ENCODE results near the gene NOL4L. TPM values are rescaled to one million over a fixed set of nuclear protein-coding genes. Genes with fewer than 3 reads are reported as not detected.

Gene NOL4L
- total RNA-seq, 1 donor from 2014 or later: 37.7 TPM

GRCh38 chr20:32571566-32571965 lies 13.6 kb downstream of the NOL4L start:
- H3K4me3 Mint-ChIP-seq (ENCODE audit: unreplicated experiment): no peak overlapping the region
- peaks cover 27% of the 10 kb centered on the region for H3K4me1 Mint-ChIP-seq (ENCODE audit: low read depth)
- no peak for DNase-seq (ENCODE audit: low spot score)
- no peaks in the 10 kb centered on the region for H3K9me3 Mint-ChIP-seq (ENCODE audit: low read depth)
- TF ChIP-seq CTCF (IDR thresholded peaks at IDR 0.05): no peak
- H3K27me3 Mint-ChIP-seq (ENCODE audit: low read depth): no peaks in the 10 kb centered on the region
- H3K36me3 Mint-ChIP-seq (ENCODE audit: low read depth): no peaks in the 10 kb centered on the region
- no peak overlapping the region for H3K27ac Mint-ChIP-seq (ENCODE audit: unreplicated experiment)

- H3K27ac Mint-ChIP-seq (ENCODE audit: unreplicated experiment): no peak overlapping the region
- H3K4me1 Mint-ChIP-seq (ENCODE audit: low read depth): peaks cover 27% of the 10 kb centered on the region
These were observed 14.5 kb downstream of the NOL4L start for GRCh38 chr20:32570401-32571190.

GRCh38 chr20:32569380-32570305 lies 15.5 kb downstream of the NOL4L start:
- no peaks in the 10 kb centered on the region for H3K27me3 Mint-ChIP-seq (ENCODE audit: low read depth)
- no peak for TF ChIP-seq CTCF (IDR thresholded peaks at IDR 0.05)
- no peak for DNase-seq (ENCODE audit: low spot score)
- H3K27ac Mint-ChIP-seq (ENCODE audit: unreplicated experiment): no peak overlapping the region
- no peaks in the 10 kb centered on the region for H3K36me3 Mint-ChIP-seq (ENCODE audit: low read depth)
- H3K4me1 Mint-ChIP-seq (ENCODE audit: low read depth): peaks cover 27% of the 10 kb centered on the region
- H3K4me3 Mint-ChIP-seq (ENCODE audit: unreplicated experiment): no peak overlapping the region
- no peaks in the 10 kb centered on the region for H3K9me3 Mint-ChIP-seq (ENCODE audit: low read depth)

More at GRCh38 chr20:32570401-32571190, 14.5 kb downstream of the NOL4L start:
- no peaks in the 10 kb centered on the region for H3K9me3 Mint-ChIP-seq (ENCODE audit: low read depth)
- no peaks in the 10 kb centered on the region for H3K36me3 Mint-ChIP-seq (ENCODE audit: low read depth)
- no peak for TF ChIP-seq CTCF (IDR thresholded peaks at IDR 0.05)
- peak; percentile 73 for DNase-seq (ENCODE audit: low spot score)
- no peaks in the 10 kb centered on the region for H3K27me3 Mint-ChIP-seq (ENCODE audit: low read depth)
- H3K4me3 Mint-ChIP-seq (ENCODE audit: unreplicated experiment): no peak overlapping the region

- no peak overlapping the region for H3K4me3 Mint-ChIP-seq (ENCODE audit: unreplicated experiment)
These were observed 16.1 kb downstream of the NOL4L start for GRCh38 chr20:32569018-32569379.

More at GRCh38 chr20:32569018-32569379, 16.1 kb downstream of the NOL4L start:
- H3K27me3 Mint-ChIP-seq (ENCODE audit: low read depth): no peaks in the 10 kb centered on the region
- H3K27ac Mint-ChIP-seq (ENCODE audit: unreplicated experiment): no peak overlapping the region
- DNase-seq (ENCODE audit: low spot score): no peak
- peaks cover 27% of the 10 kb centered on the region for H3K4me1 Mint-ChIP-seq (ENCODE audit: low read depth)
- TF ChIP-seq CTCF (IDR thresholded peaks at IDR 0.05): no peak
- no peaks in the 10 kb centered on the region for H3K9me3 Mint-ChIP-seq (ENCODE audit: low read depth)
- H3K36me3 Mint-ChIP-seq (ENCODE audit: low read depth): no peaks in the 10 kb centered on the region

Measured in chondrocyte (in vitro differentiated cells).